Measurements from ENCODE around the gene DNAJC6.
A peak's percentile ranks its signal among the peaks of the same experiment; 100 is the strongest.

Gene DNAJC6

DNA sequence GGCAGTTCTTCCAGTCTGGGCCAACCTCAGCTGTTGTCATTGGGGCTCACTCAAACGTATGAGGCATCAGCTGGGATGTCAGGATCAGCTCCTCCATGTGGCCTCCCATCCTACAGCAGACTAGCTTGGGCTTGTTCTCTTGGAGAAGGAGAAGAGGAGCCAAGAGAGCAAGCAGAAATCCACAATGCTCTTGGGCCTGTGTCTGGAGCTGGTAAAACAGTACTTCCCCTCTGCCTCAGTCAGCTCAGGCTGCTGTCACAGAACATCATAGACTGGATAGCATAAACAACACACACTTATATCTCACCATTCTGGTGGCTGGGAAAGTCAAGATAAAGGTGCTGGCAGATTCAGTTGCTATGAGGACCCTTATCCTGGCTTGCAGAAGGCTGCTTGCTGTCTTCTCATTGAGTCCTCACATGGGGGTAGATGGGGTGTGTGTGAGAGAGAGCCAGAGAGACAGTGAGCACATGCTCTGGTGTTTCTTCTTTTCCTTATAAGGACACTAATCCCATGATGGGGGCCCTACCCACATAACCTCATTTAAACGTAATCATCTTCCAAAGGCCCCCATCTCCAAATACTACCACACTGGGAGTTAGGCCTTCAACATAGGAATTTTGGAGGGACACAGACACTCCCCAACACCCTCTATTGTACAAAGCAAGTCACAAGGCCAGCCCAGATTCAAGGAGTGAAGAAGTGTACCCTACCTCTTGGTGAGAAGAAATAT is 16.3 kb upstream of the DNAJC6 start:
- DNase-seq (ENCODE audit: low spot score): no peak

GRCh38 chr1:65297706-65298105 is 11.6 kb upstream of the DNAJC6 start:
- DNase-seq (ENCODE audit: low spot score): no peak

GRCh38 chr1:65299328-65299727 is 10.0 kb upstream of the DNAJC6 start:
- DNase-seq (ENCODE audit: low spot score): peak; percentile 60

GRCh38 chr1:65308781-65309303 is 501 bp upstream of the DNAJC6 start:
- DNase-seq (ENCODE audit: low spot score): no peak

GRCh38 chr1:65310078-65310587 is 790 bp downstream of the DNAJC6 start:
- peak; percentile 86 for DNase-seq (ENCODE audit: low spot score)

GRCh38 chr1:65311760-65312159 is 2.4 kb downstream of the DNAJC6 start:
- DNase-seq (ENCODE audit: low spot score): no peak

DNA sequence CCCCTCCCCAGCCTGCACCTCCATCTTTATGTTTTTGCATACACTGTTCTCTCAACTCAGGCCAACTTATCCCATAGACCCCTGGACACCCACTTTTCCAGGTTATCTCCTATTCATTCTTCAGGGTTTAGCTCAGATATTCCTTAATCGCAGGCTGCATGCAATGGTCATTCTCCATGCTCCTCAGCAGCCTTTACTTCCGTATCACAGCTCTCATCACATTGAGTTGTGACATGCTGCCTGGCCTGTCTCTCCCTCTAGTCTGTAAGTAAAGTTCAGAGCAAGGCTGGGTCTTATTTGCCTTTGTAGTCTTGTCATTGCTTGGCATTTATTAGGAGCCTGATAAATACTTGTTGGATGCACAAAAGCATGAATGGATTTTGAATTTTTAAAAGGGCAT is 6.9 kb downstream of the DNAJC6 start:
- DNase-seq (ENCODE audit: low spot score): no peak

DNA sequence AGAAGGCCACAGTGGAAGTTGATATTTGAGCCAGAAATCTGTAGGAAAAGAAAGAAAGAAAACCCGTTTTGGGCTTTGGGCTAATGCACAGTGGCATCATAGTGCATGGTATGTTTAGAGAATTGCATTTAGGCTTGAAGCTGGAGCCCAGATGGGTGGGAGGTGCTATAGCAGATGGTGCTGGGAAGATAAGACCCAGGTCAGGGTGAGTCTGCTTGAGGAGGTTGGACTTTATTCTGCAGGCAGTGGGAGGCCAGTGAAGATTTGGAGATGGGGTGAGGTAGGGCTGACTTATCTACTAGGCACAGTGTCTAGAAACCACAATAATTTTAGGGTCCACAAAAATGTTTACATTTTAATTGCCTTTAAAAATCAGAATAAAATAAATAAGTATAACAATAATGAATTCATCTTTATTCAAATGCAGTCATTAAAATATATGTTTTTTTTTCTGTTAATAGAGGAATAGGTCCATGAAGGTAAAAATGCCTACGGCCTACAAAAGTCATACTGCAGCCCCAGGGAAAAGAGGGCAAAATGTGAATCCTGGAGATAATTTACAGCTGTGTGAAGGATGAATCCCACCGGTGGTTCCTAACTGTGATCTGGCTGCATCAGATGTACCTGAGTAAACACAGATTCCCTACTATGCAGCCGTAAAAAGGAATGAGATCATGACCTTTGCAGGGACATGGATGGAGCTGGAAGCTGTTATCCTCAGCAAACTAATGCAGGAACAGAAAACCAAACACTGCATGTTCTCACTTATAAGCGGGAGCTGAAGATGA is 8.7 kb downstream of the DNAJC6 start:
- no peak for DNase-seq (ENCODE audit: low spot score)

DNA sequence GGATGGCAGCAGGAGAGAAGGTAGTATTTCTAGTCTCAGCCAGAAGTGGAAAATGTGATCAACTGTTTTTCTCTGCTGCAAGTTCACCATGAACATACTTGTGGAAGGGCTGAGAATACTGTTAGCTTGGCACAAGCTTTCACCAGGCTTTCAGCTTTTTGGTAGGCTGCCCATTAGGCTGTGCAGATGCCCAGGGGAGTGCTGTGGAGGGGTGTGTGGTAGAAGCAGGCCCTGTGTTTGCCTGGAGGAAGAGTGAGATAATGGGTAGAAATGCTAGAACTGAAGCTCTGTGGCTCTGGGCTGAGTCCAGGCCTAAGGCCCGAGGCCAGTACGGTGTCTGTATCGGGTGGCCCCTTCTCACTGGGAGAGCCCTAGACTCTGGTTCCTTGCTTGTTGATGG is 9.8 kb downstream of the DNAJC6 start:
- DNase-seq (ENCODE audit: low spot score): peak; percentile 87

GRCh38 chr1:65319754-65320153 is 10.4 kb downstream of the DNAJC6 start:
- DNase-seq (ENCODE audit: low spot score): no peak

DNA sequence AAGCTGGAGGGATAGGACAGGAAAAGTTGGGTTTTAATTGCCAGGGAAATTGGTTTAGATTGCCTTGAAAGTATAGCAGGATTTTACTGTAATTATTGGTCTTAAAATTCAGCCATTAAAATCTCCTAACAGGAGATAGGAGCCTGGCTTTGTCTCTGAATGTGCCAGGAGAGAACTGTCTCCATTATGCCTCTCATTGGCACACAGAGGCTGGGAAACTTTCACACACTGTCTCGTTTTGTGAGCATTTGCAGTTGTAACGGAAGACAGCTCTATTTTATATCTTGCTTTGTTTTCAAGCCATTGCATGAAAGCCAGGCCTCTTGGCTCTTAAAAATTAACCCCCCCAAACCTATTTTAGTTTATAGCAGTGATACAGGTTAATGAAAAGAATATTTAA is 12.5 kb downstream of the DNAJC6 start:
- DNase-seq (ENCODE audit: low spot score): peak; percentile 80

- DNase-seq (ENCODE audit: low spot score): no peak
These were observed 13.9 kb downstream of the DNAJC6 start for GRCh38 chr1:65323246-65323645.

- DNase-seq (ENCODE audit: low spot score): no peak
These were observed 20.7 kb downstream of the DNAJC6 start for GRCh38 chr1:65330021-65330420.

DNA sequence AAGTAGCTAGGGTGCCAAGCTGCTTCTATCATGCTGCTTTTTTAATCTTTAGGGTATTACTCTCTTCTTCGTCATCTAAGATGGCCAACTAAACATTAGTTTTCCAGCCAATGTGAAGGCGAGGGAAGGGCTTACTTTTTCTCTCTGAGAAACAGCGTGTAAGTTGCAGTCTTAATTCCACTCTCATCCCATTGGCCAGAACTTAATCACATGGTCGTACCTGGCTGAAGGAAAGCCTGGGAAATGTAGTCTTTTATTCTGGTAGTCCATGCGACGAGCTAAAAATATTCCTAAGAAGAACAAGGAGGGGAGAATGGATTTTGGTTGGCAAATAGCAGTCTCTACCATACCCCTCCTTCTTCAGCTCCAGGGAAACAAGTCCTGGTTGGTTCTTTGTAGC is 21.5 kb downstream of the DNAJC6 start:
- DNase-seq (ENCODE audit: low spot score): no peak

- DNase-seq (ENCODE audit: low spot score): peak; percentile 85
These were observed 23.5 kb downstream of the DNAJC6 start for GRCh38 chr1:65332821-65333220.

DNA sequence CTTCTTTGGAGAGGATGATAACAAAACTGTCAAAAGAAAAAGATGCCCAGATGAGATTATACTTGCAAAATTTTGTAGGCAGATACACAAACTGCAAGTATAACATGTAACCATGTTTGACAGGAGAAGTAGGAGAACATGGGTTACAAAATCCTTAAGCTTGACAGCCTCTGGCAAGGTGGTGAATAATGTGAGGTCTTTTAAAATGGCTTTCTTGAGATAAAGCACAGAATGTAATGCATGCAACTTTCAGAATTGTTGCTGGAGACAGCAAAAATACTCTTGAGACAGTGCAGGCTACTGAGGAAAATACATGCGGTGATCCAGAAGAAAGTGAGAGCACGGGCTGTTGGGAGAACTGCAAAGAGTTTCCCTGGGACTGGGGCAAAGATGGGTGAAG is 24.7 kb downstream of the DNAJC6 start:
- DNase-seq (ENCODE audit: low spot score): no peak

DNA sequence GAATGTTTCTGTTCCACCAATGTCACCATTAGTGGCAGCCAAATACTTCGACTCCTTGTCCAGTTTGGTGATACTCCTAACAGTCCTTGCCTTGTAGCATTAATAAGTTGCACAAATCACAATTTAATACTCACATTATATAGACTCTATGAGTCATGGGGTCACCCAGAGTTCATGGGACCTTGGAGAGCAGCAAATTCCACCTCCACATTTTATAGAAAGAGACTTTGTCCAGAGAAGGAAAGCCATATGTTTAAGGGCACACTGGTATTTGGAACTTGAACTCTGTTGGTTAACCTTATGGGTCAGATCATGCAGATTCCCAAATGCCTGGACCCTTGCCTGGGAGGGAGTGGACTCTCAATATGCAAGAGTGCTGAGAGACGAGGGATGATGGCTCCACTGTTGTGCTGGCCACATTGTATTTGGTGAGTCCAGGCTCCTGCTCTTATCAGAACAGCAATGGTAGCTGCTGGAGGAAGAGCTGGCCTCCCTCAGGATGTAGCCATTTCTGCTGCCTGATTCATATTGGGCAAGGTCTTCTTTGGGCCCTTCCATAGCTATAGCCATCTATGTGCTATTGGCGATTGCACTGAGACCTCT is 30.6 kb downstream of the DNAJC6 start:
- no peak for DNase-seq (ENCODE audit: low spot score)

DNA sequence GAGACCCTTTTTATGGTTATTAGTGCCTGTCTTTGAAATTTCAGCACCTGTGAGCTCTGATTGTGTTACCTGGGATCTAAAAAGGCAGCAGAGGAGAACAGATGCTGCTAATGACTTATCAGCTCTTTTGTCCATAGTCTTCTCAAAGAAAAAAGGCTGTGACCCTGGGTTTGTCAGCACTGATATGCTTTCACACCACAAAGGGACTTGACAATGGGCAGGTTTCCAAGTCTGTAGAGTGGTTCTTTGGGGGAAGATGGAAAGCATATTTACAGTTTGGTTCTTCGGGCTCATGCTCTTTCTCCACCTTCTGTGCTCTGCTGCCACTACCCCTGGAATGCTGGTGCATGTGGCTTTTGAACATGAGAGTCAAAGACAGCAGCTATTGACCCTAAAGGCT is 32.0 kb downstream of the DNAJC6 start:
- DNase-seq (ENCODE audit: low spot score): no peak

GRCh38 chr1:65343286-65343685 is 33.9 kb downstream of the DNAJC6 start:
- no peak for DNase-seq (ENCODE audit: low spot score)

DNA sequence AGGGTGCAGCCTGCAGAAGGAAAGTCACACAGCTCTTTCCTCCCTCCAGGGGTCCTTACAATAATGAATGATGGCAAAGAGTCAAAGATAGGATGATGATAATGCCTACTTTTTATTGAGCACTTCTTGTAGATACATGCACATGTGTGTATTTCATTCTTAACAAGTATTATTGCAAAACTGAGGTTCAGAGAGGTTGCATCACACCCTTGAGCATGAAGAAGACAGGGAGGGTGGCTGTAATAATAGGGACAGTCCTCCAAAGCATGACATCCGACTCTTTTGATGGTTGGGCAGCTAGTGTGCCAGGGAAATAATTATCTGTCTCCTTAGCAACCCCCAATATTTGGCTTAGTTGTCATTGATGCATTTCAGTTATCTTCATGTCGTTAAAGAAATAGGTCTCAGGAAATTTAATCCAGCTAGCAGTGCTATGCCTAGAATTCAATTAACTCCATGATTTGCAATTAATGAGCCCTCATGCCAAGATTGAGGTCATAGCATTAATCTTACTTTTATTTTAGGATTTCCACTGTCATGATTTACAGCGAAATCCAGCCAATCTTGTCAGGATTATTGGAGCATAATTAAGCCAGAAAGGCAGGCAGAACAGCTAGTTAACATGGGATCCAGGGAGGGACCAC is 35.0 kb downstream of the DNAJC6 start:
- DNase-seq (ENCODE audit: low spot score): no peak

DNA sequence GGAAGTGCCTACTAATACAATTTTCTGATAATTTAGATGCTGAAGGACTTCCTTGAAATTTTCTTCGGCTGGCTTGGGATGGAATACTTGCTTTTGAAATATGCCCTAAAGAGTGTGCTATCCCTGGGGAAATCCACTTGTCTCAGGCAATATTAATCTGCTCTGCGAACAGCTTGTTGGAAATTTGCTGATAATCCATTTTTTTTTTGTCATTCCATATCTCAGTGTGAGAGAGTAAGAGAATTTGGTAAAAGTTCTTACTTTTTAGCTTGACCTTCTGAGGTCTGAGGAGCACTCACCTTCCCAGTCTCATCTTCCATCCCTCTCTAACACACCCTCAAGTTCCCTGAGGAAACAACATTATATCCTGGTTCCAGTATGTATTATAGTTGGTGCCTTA is 36.8 kb downstream of the DNAJC6 start:
- DNase-seq (ENCODE audit: low spot score): no peak

DNA sequence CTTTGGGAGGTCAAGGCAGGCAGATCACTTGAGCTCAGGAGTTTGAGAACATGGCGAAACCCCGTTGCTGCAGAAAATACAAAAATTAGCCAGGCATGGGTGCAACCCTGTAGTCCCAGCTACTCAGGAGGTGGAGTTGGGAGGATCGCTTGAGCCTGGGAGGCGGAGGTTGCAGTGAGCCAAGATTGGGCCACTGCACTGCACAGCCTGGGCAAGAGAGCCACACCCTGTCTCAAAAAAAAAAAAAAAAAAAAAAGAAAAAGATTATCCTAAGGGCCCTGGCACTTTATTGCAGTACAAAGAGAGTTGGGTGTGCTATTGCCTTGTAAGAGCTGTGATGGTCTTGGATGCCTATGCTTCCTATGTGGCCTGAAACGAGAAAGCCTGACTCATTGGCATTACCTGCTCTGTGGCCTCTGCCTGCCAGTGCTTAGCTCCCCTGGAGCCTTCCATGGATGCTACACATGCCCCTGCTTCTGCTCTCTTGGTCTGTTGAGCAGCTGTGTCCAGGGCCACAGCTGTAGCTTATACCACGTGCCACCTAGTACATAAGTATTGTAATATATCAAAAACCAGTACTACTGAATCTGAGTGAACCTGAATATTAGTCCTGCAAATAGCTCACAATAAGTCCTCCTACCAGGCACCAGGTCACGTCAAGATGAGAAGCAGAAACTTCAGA is 45.8 kb downstream of the DNAJC6 start:
- no peak for DNase-seq (ENCODE audit: low spot score)

Measured in Ammon's horn (tissue), 1 donor.